Stimulated activated CD8-positive, alpha-beta memory T cell treated with anti-CD3 and anti-CD28 coated beads, Interleukin-2, amount 100 ng/mL, for 1 hour (primary cell): ENCODE results near the gene PDE4A.
A peak's percentile ranks its signal among the peaks of the same experiment; 100 is the strongest.
"Not testable (repeated sequence)": the region's sequence is repeated elsewhere in the genome, so short reads cannot be mapped to it uniquely, and the experiment has no call there.

Experiments
- DNase-seq, 2 donors: peaks; one replicate each; pipeline ENCODE4 v3.0.0-alpha.2; 2020; ENCODE audit warnings: low read depth in 2 of 2

Gene PDE4A

DNA sequence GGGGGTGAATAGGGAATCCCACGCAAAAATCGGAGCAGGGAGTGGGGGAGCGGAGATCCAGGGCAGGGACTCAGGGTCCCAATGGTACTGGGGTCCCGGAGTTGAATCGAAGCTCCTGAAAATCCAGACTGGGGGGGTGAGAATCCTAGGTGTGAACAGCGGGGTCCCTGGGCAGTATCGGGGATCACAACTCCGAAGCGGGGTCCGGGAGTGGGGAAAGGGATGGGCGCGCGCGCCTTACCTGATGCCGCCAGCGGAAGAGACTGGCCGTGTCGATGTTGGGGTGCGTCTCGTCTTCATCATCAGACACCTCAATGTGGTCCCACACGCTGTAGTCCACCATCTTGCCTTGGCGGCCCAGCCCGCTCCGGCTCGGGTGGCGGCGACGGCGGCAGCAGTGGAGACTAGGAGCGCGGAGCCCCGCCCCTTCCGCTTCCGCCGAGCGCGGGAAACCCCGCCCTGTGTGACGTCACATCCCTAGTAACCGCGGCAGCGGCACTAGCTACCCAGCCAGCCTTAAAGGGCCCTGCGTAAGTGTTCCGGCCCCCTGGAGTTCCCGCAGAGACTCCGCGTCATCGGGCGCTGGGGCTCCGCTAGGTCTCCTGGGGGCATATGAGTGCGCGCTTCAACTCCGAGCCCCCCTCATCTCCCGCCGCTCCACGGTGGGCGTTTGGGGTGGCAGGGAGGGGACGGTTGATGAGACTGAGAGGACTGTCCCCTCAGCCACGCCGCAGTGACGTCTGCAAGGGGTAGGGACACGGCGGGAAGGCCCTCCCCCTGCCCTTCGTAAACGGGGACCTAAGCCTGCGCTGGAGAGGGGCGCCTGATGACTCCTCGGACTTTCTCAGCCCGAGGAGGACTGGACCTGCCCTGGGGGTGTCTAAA, 17.0 kb upstream of the PDE4A start, which contains the start of gene CDC37:
Gene CDC37, minus strand, starts transcription at position 406 of the 885 bp plus-strand sequence. Its CDS starts 63 bp downstream, at position 343.
- peak; percentile 97 for DNase-seq

DNA sequence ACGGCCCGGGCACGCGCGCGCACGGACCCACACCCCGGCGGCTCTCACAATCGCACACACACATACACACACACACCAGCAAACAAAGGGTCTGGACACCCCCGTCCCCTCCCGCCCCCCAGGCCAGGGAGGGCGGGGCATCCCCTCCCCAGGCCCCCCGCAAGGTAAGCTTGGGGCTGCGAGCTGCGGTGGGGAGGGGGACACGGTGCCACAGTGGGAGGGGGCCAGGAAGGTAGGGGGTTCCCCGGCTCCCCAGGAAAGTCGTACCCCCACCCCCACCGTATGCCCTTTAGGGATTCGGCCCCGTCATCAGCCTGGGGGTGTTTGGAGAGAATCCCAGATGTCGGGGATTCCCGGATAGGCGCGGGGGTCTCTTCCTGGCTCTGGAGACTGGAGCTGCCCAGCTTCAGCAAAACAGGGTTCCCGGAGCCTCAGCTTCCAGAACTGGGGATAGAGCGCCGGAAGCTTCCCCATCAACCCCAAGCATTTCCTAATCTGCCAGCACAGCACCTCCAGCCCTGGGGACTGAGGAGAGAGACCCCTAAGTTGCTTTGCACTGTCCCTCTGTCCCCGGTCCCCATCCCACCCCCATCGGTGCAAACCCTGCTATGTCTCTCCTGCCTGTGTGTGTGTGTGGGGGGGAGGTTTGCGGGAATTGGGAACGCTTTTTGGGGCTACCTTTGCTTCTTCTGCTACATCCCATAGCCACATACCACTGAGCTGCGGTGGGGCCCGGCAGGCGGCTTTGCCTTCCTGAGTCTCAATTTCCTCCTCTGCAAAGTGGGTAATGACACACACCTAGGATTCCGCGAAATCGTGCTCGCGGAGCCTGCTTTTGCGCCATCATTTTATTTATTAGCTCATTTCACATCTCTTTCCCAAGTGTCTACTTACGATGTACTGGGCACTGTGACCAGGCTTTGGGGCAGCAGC, 15.2 kb upstream of the PDE4A start:
- no peak for DNase-seq

DNA sequence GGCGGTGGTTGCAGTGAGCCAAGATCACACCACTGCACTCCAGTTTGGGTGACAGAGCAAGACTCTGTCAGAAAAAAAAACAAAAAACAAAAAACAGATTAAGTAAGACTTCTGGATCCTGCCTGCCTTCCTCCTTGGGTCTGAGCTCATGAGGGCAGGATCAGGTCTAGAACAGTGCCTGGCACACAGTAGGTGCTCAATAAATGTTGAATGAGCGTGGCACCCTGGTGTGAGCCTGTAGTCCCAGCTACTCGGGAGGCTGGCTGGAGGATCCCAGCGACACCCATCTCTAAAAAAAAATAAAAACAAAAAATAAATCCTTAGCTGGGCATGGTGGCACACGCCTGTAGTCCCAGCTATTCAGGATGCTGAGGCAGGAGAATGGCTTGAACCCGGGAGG, 14.1 kb upstream of the PDE4A start:
- DNase-seq, result no peak

DNA sequence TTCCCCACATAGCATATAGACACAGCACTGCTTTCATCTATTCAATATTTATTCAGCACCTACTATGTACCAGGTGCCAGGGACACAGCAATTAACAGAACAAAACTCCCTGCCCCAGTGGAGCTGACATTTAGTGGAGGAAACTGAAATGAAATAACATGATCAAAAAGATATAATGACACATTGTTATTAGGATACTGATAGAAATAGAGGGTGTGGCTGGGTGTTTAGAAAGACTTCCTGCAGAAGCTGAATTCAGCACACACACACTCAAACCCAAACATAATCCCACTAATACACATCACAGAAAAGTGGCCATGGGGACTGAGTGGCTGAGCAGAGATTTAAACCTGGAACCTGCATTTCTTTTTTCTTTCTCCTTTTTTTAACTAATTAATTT, 13.2 kb upstream of the PDE4A start:
- no peak for DNase-seq

DNA sequence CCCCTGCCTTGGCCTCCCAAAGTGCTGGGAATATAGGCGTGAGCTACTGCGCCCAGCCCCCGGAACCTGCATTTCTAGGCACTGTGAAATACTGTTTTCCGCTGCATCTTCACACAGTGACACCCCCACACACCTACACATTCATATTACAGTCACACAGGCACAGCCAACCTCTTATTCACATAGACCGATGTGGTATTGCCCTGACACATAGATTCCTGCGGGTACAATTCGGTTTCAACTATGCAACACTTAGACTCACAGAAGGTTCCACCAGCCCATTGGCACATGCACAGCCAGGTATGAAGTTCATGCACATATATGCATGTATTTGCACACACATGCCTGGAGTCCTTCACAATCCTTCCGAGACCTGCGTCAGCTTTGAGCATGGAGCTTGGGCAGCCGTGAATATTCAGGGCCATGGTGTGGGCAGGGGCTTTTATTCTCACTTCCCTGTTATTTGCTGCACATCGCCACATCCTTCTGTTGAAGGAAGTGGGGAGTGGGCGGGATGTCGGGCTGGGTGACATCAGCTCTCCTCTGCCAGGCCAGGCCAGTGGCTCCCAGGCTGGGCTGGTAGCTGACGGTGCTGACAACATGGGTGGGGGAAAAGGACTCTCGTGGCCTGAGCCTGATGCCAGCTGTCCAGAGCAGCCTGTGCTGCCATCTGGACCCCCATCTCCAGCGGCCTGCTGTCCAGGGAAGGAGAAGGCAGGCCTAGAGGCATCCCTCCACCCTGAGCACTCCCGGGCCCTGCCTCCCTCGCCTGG, 11.6 kb upstream of the PDE4A start:
- no peak for DNase-seq

DNA sequence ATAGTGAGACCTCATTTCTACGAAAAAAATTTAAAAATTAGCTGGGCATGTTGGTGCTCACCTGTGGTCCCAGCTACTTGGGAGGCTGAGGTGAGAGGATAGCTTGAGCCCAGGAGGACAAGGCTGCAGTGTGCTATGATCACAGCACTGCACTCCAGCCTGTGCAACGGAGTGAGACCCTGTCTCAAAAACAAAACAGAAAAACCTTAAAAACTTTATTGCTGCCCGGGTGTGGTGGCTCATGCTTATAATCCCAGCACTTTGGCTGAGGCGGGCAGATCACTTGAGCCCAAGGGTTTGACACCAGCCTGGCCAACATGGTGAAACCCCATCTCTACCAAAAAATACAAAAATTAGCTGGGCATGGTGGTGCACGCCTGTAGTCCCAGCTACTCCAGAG, 9.1 kb upstream of the PDE4A start:
- DNase-seq, result not testable (repeated sequence)

DNA sequence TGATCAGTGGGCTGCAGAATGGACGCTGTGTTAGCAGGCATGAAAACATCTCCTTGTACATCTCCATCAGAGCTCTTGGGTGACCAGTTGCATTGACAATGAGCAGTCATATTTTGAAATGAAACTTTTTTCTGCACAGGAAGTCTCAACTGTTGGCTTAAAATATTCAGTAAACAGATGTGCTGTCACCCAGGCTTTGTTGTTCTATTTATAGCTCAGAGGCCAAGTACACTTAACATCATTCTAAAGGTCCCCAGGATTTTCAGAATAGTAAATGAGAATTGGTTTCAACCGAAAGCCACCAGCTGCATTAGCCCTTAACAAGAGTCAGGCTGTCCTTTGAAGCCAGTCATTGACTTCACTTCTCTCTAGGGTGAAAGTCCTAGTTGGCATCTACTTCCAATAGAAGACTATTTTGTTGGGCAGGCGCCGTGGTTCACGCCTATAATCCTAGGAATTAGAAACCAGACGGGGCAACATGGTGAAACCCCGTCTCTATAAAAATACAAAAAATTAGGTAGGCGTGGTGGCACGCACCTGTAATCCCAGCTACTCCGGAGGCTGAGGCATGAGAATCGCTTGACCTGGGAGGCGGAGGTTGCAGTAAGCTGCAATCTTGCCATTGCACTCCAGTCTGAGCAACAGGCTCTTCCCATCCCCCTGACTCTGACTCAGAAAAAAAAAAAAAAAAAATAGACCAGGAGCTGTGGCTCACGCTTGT, 7.9 kb upstream of the PDE4A start:
- no peak for DNase-seq

DNA sequence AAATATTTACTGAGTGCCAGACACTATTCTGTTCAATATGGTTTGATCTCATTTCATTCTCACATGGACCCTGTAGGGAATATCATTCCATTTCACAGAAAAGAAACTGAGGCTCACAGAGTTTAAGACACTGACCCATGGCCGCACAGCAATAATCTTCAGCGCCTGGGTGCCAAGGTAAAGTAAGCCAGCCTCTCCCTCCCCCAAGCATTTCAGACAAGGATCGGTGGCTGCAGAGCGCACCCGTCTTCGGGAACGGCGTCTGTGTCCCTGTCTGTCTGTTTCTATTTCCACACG, 4.3 kb upstream of the PDE4A start:
- no peak for DNase-seq

DNA sequence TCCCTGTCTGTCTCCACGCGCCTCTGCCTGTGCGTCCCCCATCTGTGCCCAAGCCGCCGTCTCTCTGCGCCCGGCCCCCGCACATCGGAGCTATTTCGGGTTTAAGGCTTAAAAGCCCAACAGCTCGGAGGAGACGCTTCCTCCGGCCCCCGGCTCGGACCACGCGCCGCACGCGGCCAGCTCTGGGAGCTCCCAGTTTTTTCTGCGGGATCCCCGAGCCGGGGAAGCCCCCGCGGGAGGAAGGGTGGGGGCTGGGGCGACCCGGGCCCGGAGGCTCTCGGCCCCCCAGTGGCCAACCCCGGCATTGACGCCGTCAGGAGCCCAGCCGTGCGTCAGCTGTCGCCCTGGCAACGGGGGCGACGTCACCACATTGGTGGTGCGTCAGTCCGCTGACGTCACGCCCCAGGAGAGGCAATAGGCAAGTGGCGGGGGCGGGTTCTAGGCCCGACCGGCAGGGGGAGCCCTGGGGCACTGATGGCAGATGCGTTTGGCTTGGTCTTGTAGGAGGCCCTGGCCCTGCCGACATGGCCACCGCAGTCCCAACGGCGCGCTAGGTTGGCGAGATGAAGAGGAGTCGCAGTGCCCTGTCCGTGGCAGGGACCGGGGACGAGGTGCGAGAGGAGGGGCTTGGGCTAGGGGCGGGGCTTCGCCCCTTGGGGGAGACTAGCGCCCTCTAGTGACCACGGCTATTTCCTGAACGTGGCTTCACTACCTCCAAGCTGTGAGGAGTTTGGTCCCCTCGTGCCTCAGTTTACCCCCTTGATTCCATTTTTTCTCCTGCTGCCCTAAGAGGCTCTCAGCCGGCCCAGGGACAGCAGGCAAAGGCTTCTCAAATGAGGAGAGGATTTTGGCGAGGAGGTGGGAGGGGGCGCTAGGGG, 3.7 kb upstream of the PDE4A start:
- DNase-seq, result peak; percentile 84

DNA sequence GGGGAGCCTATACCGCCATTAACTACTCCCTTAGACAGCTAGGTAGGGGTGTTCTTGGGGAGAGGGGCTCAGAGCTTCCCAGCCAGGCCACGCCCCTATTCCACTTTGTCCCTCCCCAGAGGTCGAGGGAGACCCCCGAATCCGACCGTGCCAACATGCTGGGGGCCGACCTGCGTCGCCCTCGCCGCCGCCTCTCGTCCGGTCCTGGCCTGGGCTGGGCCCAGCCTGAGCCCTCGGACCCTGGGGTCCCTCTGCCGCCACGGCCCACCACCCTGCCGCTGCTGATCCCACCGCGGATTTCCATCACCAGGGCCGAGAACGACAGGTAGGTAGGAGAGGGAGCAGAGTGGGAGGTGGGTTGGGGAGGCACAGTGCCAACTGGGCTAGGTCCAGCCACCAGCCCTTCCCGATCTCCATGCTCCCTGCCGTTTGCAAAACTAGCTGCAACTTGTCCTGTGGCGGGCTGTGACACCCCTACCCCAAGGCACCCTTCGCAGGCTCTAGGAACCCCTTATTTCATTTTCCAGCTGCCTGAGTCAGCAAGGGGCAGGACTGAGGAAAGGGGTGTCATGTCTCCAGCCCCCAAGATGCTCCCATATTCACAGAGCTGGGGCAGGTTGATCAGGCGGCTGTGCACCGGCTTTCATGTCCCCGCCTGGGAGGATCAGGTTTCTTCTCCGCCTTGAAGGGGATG, 2.6 kb upstream of the PDE4A start:
- no peak for DNase-seq

DNA sequence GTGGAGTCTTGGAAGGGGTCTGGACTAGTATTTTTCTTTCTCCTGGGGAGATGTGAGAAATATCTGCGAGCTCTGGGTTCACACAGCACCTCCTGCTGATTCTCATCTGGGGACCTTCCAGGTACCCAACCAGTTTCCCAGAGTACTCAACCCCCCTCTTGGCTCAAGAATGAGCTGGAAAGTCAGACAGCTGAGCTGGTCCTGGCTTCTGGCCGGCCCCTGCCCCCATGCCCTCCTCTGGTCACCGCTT, 2.2 kb upstream of the PDE4A start:
- no peak for DNase-seq

DNA sequence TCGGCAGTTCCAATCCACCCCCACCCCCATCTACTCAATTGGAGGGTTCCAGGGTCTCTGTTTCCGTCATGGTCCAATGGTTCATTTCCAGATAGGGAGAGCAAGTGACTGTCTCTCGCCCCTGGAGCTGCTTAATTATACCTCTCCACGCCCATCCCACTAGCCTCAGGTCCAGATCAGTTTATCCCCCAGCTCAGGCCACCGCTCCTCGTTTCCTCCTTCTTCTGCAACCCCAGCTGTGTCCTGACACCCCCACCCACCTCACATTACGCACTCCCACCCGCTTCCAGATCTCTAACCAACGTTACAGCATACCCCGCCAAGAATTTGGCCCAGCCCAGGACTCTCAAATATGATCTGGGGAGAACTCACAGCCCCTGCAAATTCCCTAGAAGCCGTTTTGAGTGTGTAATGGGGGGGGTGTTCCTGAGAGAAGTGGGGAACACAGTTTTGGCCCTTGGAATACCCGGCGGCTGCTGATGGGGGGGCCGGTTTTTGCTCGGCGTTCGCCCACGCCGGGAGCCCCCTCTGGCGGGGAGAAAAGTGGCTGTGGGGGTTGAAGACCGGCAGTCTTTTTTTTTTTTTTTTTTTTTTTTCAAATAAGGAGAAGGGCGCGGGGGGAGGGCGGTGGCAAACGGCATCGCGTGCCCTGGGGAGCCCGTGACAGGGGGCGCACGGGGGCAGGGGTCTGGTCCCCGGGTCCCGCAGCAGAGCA, 1.7 kb upstream of the PDE4A start:
- no peak for DNase-seq

DNA sequence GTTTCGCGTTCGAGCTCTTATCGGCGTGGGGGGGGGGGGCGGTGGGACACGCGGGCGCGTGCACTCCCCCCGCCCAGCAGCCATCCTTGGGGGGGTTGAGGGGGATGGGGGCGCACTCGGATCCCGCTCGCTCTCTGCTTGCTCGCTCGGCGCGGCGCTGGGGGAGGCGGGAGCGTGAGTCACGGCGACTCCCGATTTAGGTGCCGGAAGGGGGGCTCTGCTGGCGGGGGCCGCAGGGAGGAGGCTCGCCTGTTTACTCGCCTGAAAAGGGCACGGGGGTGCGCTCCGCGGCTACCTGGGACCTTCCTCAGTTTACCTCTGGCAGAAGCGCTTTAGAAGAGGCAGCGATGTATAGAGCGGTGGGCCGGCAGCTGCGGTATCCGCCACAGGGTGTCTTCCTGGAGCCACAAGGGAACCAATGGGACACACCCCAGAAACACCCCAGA, 1.1 kb upstream of the PDE4A start:
- no peak for DNase-seq

DNA sequence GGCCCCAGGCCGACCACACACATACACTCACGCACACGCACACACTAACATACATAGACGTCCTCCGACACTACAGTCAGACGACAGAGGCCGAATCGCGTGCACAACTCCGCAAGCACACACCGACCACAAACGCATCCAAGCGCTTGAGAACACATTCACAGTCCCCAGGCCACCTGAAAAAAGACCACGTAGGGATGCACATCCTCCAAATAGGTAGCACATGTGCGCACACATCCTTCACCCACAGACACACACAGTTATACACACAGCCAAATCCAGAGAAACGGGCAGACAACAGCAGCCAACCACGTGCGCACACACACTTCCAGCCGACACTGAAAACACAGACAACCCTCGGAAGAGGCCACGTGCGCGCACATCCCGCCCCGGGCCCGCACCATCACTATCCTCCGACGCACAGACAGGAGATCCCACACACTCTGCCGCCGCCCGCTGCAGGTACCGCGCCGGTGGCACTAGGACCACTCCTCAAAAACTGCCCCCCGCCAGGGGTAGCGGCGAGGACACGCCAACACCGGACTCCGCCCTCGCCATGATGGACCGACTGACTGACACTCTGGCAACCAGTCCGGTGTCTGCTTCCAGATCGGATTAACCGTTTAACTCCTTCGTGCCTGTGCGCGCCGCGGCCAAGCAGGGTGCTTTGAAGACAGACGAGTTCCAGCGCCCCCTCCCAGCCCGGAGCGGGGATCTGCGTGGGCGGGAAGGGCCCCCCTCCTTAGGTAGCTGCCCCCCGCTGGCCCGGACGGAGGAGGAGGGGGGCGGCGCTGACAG, 493 bp upstream of the PDE4A start:
- no peak for DNase-seq

DNA sequence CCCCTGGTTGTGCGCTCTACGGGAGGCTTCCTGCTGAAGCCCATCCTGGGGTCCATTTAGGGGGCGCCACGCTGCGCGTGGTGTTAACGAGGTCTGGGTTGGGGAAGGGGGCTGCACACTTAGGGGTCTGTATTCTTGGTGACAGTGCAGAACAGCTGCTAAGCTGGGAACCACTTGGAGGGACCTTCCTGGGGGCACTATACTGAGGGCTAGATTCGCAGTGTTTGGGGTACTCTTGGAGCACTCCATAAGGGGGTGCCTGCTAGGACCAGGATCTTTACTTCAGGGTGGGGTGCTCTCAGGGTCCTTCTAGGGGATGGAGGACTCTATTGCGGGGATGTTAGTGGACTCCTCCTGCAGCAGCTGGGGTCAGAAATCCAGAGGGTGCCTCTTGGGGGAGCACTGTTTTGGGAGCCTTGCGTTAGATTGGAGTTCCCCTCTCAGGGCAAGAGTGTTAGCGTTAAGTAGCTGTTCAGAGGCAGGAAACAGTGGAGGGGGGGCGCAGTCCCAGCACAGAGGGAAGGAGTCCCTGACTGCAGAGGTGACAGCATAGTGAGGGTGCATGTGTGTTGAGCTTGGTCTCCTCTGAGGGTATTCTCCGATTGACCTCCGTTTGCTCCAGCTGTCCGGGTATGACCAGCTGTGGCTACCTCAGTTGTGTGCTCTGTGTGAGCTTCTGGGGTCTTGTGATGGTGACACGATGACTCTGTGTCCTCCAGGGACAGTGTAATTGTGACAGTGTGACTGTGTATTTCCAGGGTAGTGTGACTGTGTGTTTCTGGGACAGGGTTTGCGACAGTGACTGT, 1.1 kb downstream of the PDE4A start:
- DNase-seq, result no peak

DNA sequence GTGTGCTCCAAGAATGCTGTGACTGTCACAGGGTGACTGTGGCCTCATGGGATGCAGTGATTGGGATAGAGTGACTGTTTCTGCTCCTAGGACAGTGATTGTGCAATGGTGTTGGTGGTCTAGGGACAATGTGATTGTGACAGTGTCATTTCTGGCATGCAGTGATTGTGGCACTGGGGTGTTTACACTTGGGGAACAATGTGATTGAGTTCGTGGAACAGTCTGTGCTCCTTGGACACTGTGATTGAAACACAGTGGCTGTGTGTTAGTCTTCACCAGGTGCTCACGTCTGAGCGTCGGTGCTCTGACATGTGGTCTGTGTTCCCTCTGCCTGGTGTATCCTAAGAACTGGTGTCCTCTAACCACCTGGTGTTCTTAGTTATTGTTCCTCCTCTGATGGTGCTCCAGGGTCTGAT, 1.7 kb downstream of the PDE4A start:
- DNase-seq, result no peak

DNA sequence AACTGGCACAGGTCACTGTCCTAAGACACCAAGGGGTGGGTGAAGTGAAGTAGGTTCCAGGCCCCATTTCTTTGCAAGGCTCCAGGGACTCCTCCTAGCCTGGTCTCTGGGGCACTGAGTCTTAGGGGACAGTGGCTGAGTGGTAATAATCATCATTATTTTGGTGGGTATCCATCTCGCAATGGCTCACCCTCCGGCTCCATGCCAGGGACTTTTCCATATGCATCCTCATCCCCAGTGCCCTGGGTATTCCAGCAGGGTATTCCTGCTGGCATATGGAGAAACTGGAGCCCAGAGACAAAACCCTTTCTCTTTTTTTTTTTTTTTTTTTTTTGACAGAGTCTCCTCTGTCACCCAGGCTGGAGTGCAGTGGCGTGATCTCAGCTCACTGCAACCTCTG, 2.5 kb downstream of the PDE4A start:
- no peak for DNase-seq
